PC-3 (cell line): ENCODE data around the gene F12. TPM values are rescaled to one million over a fixed set of nuclear protein-coding genes. Genes with fewer than 3 reads are reported as not detected.

Experiments
- ATAC-seq: fragments of 200-7000 bp; cut with Tn5 transposase; 2 replicates; pipeline ENCODE4 v1.9.1; 2020; ENCODE audit warnings: mild to moderate bottlenecking, moderate library complexity
- BruUV-seq: library from RNA; stranded (reverse); fragments of 400-500 nt; replicated peaks from 2 replicates; lab custom pipeline; 2021; lab: Mats Ljungman, UMichigan
- CTCF ChIA-PET: fragments of 300-600 bp; sonication (Branson Sonifier 250); formaldehyde crosslinking; loops from one replicate; lab custom pipeline; 2022; ENCODE audit warnings: antibody characterized with exemption; lab: Charles Lee
- POLR2A ChIA-PET: fragments of 300-600 bp; sonication (Branson Sonifier 250); formaldehyde crosslinking; loops from one replicate; lab custom pipeline; 2022; ENCODE audit warnings: antibody characterized with exemption; ENCODE audit not compliant: unreplicated experiment; lab: Charles Lee
- DNase-seq: peaks from one replicate; pipeline ENCODE4 v3.0.0-alpha.2; 2015
- H2AFZ ChIP-seq: fragments of 300-600 bp; sonication (generic); 2 replicates; pipeline ENCODE4 v1.6.0; 2016; ENCODE audit warnings: antibody characterized with exemption, low read length
- H3F3A ChIP-seq: fragments of 300-600 bp; sonication (generic); one replicate; pipeline ENCODE4 v1.6.0; 2017; ENCODE audit warnings: antibody characterized with exemption, low read length, control low read depth, mild to moderate bottlenecking; ENCODE audit not compliant: unreplicated experiment
- H3K27ac ChIP-seq: fragments of 300-600 bp; sonication (generic); 2 replicates; pipeline ENCODE4 v1.5.1; 2016; ENCODE audit warnings: mild to moderate bottlenecking, low read length
- H3K27me3 ChIP-seq: fragments of 300-600 bp; sonication (generic); 2 replicates; pipeline ENCODE4 v1.6.1; 2016; ENCODE audit warnings: low read length, mixed read lengths
- H3K36me3 ChIP-seq: fragments of 300-600 bp; sonication (generic); 2 replicates; pipeline ENCODE4 v1.6.1; 2016; ENCODE audit warnings: low read depth, mixed run types, low read length, mixed read lengths
- H3K4me1 ChIP-seq: fragments of 300-600 bp; sonication (generic); 2 replicates; pipeline ENCODE4 v1.5.1; 2016; ENCODE audit warnings: low read length; ENCODE audit not compliant: insufficient read depth
- H3K4me2 ChIP-seq: fragments of 300-600 bp; sonication (generic); 2 replicates; pipeline ENCODE4 v1.6.0; 2016; ENCODE audit warnings: low read length
- H3K4me3 ChIP-seq: fragments of 300-600 bp; sonication (generic); 2 replicates; pipeline ENCODE4 v1.5.1; 2016; ENCODE audit warnings: mild to moderate bottlenecking, low read length, mixed read lengths
- H3K79me2 ChIP-seq: fragments of 300-600 bp; sonication (generic); 2 replicates; pipeline ENCODE4 v1.6.1; 2017; ENCODE audit warnings: low read length, mixed read lengths
- H3K9ac ChIP-seq: fragments of 300-600 bp; sonication (generic); 2 replicates; pipeline ENCODE4 v1.6.0; 2016; ENCODE audit warnings: mild to moderate bottlenecking, low read length
- H3K9me2 ChIP-seq: fragments of 300-600 bp; sonication (generic); replicated peaks from 2 replicates; pipeline ENCODE4 v1.6.1; 2016; ENCODE audit warnings: mixed run types, low read length, mixed read lengths
- H3K9me3 ChIP-seq: fragments of 300-600 bp; sonication (generic); 2 replicates; pipeline ENCODE4 v1.6.1; 2016; ENCODE audit warnings: low read length, mixed read lengths
- H4K20me1 ChIP-seq: fragments of 300-600 bp; sonication (generic); 2 replicates; pipeline ENCODE4 v1.6.1; 2016; ENCODE audit warnings: low read length, mixed read lengths
- CTCF ChIP-seq: fragments of 300-600 bp; sonication (generic); conservative IDR thresholded peaks from 2 replicates; pipeline ENCODE4 v1.5.1; 2017; ENCODE audit warnings: antibody characterized with exemption, low read depth, mild to moderate bottlenecking, low read length
- EZH2 ChIP-seq: fragments of 300-600 bp; sonication (generic); IDR thresholded peaks from one replicate; pipeline ENCODE4 v1.6.1; 2017; ENCODE audit warnings: antibody characterized with exemption, mild to moderate bottlenecking, low read length; ENCODE audit not compliant: unreplicated experiment
- EZH2phosphoT487 ChIP-seq: fragments of 300-600 bp; sonication (generic); IDR thresholded peaks from 2 replicates; pipeline ENCODE4 v1.6.1; 2018; ENCODE audit warnings: mild to moderate bottlenecking, antibody characterized with exemption, low read length, borderline replicate concordance
- intact Hi-C: fragments of 100-400 bp; cut with micrococcal nuclease; formaldehyde crosslinking; loops from 2 replicates; pipeline ENCODE4 v1.9.0; 2023
- total RNA-seq: library from RNA; depleted of rRNA; stranded (reverse); fragments of >200 nt; gene quantifications from 2 replicates; pipeline ENCODE4 v1.2.3, GENCODE V29; 2014

F12 gene
- total RNA-seq, 1 experiment from 2014 or later, result 36.8 TPM

- Histone ChIP-seq H3K9me2 (no peaks in the 10 kb centered on the region), H3K4me3 (no peak overlapping the region), H3K36me3 (no peaks in the 10 kb centered on the region), H3K27ac (no peak overlapping the region), H3K79me2 (no peaks in the 10 kb centered on the region), H3K9ac (no peak overlapping the region), H3K27me3 (no peaks in the 10 kb centered on the region), H2AFZ (no peak overlapping the region), H3K9me3 (no peaks in the 10 kb centered on the region), H3K4me2 (no peak overlapping the region), H3F3A (no peaks in the 10 kb centered on the region), H4K20me1 (no peaks in the 10 kb centered on the region), H3K4me1 (no peaks in the 10 kb centered on the region)
- CTCF ChIA-PET, result no interaction called here
- DNase-seq (no peak), ATAC-seq (no peak)
- TF ChIP-seq EZH2, result no peak
- no peak for TF ChIP-seq EZH2phosphoT487
- no peak for TF ChIP-seq CTCF
- POLR2A ChIA-PET, result no interaction called here
- no TSS peak for BruUV-seq
- intact Hi-C loops, result no loop called here
Observed at GRCh38 chr5:177412603-177413233, 3.4 kb upstream of the F12 start.

DNA sequence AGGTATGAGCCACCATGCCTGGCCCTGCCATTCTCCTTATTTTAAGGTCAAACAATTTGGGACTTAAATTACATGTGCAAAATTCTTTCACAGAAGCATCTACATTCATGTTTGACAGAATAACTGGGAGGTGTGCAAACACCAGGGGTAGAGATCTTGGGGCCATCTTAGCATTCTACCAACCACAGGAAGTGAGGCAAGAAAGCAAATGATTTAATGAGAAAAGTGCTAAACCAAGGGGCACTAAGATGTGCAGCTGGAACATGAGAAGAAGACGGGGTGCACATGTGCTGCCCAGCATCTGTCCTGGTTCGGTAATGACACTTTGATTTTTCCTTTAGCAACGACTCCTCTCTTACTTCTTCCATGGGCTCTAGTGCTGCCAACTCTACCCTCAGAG, 1.2 kb upstream of the F12 start:
- Histone ChIP-seq H3K9ac (no peak overlapping the region), H3K4me2 (no peak overlapping the region), H3K9me3 (no peaks in the 10 kb centered on the region), H3K27ac (no peak overlapping the region), H3K4me3 (no peak overlapping the region), H3K36me3 (no peaks in the 10 kb centered on the region), H4K20me1 (no peaks in the 10 kb centered on the region), H3K9me2 (no peaks in the 10 kb centered on the region), H3K27me3 (no peaks in the 10 kb centered on the region), H3F3A (no peaks in the 10 kb centered on the region), H2AFZ (no peak overlapping the region), H3K79me2 (no peaks in the 10 kb centered on the region), H3K4me1 (no peaks in the 10 kb centered on the region)
- DNase-seq (no peak), ATAC-seq (no peak)
- CTCF ChIA-PET, result no interaction called here
- intact Hi-C loops, result no loop called here
- no peak for TF ChIP-seq CTCF
- no peak for TF ChIP-seq EZH2
- TF ChIP-seq EZH2phosphoT487, result no peak
- no TSS peak for BruUV-seq
- POLR2A ChIA-PET, result no interaction called here

GRCh38 chr5:177405805-177406204, 3.6 kb downstream of the F12 start:
- DNase-seq (no peak), ATAC-seq (no peak)
- no peak overlapping the region for H3K4me2 ChIP-seq
- H2AFZ ChIP-seq, result no peak overlapping the region
- H3K9me2 ChIP-seq, result no peaks in the 10 kb centered on the region
- POLR2A ChIA-PET, result no interaction called here
- BruUV-seq, result no TSS peak
- H3K27ac ChIP-seq, result no peak overlapping the region
- TF ChIP-seq EZH2 (no peak), EZH2phosphoT487 (no peak), CTCF (no peak)
- peaks cover 13% of the 10 kb centered on the region for H3K4me1 ChIP-seq
- H3F3A ChIP-seq, result no peaks in the 10 kb centered on the region
- intact Hi-C loops, result no loop called here
- H3K27me3 ChIP-seq, result no peaks in the 10 kb centered on the region
- no peaks in the 10 kb centered on the region for H3K9me3 ChIP-seq
- no peaks in the 10 kb centered on the region for H4K20me1 ChIP-seq
- H3K36me3 ChIP-seq, result no peaks in the 10 kb centered on the region
- no peaks in the 10 kb centered on the region for H3K79me2 ChIP-seq
- CTCF ChIA-PET, result interaction anchor here (0.6 kb wide), 1 partner anchor 18 kb away, joined by 3 read pairs; no protein-coding TSS in a partner anchor
- no peak overlapping the region for H3K4me3 ChIP-seq
- no peak overlapping the region for H3K9ac ChIP-seq
